T-helper 17 cell (primary cell): ENCODE results near the gene ZBTB18. TPM values are rescaled to one million over a fixed set of nuclear protein-coding genes. Genes with fewer than 3 reads are reported as not detected.
"Not testable (repeated sequence)": the region's sequence is repeated elsewhere in the genome, so short reads cannot be mapped to it uniquely, and the experiment has no call there.

ENCODE experiments used
- ATAC-seq: fragments of 150-1000 bp; cut with Tn5 transposase; 2 replicates; pipeline ENCODE4 v1.10.0; 2021; ENCODE audit warnings: mild to moderate bottlenecking, moderate library complexity
- DNase-seq, 3 donors: peaks; one replicate each; pipeline versions ENCODE4 v3.0.0 to v3.0.0-alpha.2; 2020 to 2021
- H3K9me3 ChIP-seq: one replicate; pipeline ENCODE4 v1.7.0; 2013; ENCODE audit warnings: low read length, mild to moderate bottlenecking; ENCODE audit not compliant: control insufficient read depth, poor library complexity, severe bottlenecking
- H3K27ac Mint-ChIP-seq: one replicate; pipeline ENCODE4 v1.8.0; 2022; ENCODE audit warnings: mild to moderate bottlenecking, moderate library complexity, mixed read lengths
- H3K27me3 Mint-ChIP-seq: one replicate; pipeline ENCODE4 v1.8.0; 2022; ENCODE audit warnings: mixed read lengths
- H3K36me3 Mint-ChIP-seq: one replicate; pipeline ENCODE4 v1.8.0; 2022; ENCODE audit warnings: low read depth, mixed read lengths
- H3K4me1 Mint-ChIP-seq: one replicate; pipeline ENCODE4 v1.8.0; 2022; ENCODE audit warnings: mild to moderate bottlenecking, mixed read lengths
- H3K4me3 Mint-ChIP-seq: one replicate; pipeline ENCODE4 v1.8.0; 2022; ENCODE audit warnings: mild to moderate bottlenecking, moderate library complexity, mixed read lengths
- total RNA-seq, 4 donors: library from RNA in 2 of 4; stranded (reverse) in 2 of 4; gene quantifications; one replicate each; pipeline ENCODE4 v1.2.3 and lab custom pipeline; 2022 to 2026

Gene ZBTB18
- total RNA-seq (10 to 100 TPM; 26.3 to 29.1 TPM), total RNA-seq (lab: John Stamatoyannopoulos, UW) (44.9 to 102 reads per million in 2 donors)

GRCh38 chr1:244050835-244051444, at the start of gene ZBTB18:
ZBTB18 (plus strand) TSS chr1:244051283; CDS start chr1:244051432, 149 bp downstream.
- Mint-ChIP-seq H3K27me3 (no peaks in the 10 kb centered on the region), H3K36me3 (peaks cover 2% of the 10 kb centered on the region), H3K4me3 (peak within 1 kb of the TSS; percentile 98), H3K4me1 (peaks cover 26% of the 10 kb centered on the region), H3K27ac (no peak within 1 kb of the TSS)
- no peaks in the 10 kb centered on the region for H3K9me3 ChIP-seq
- ATAC-seq (no peak), DNase-seq (no peak)

DNA sequence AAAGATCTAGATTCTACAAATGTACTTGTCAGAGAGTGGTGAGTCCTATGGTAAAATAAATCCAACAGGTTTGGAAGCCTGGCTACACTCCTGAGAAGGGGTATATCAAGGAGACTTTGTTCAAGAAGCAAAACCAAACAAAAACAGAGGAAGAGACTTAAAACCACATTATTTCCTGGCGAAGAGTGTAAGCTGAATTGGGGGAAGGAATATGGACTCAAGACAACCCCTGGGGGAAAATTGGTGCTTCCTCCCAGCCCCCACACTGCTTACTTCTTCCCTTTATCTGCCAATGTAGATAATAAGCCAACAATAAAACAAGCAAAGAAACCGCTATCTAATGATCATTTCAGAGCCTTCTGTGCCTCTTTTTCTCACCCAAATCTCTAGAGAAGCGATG, 48.4 kb upstream of the ZBTB18 start:
- H3K9me3 ChIP-seq, result no peaks in the 10 kb centered on the region
- H3K27me3 Mint-ChIP-seq, result peaks cover 5% of the 10 kb centered on the region
- H3K4me3 Mint-ChIP-seq, result peak overlapping the region; percentile 19
- ATAC-seq (peak; percentile 23), DNase-seq (no peak)
- H3K27ac Mint-ChIP-seq, result peak overlapping the region; percentile 61
- no peaks in the 10 kb centered on the region for H3K36me3 Mint-ChIP-seq
- peaks cover 21% of the 10 kb centered on the region for H3K4me1 Mint-ChIP-seq

DNA sequence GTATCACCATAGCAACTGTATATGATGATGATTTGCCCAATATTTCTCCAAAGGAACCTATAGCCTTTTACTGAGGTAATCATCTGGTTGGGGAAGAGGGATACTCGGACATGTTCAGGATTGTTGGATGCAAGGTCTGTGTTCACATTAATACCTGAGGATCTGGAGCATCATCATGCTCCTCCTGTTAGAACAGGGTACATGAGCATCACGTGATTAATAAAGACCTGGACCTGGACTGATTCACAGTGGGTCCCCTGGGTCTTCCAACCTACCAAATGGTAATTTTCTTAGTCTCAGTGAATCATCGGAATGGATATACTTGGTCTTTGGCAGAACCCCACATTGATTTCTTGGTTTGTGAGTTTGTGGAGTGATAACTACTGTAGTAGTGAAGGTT, 45.6 kb upstream of the ZBTB18 start:
- no peak overlapping the region for H3K27ac Mint-ChIP-seq
- H3K4me3 Mint-ChIP-seq, result no peak overlapping the region
- no peak for DNase-seq
- peaks cover 23% of the 10 kb centered on the region for H3K4me1 Mint-ChIP-seq
- H3K9me3 ChIP-seq, result no peaks in the 10 kb centered on the region
- no peak for ATAC-seq
- peaks cover 5% of the 10 kb centered on the region for H3K27me3 Mint-ChIP-seq
- H3K36me3 Mint-ChIP-seq, result no peaks in the 10 kb centered on the region

GRCh38 chr1:244006381-244006901, 44.6 kb upstream of the ZBTB18 start:
- Mint-ChIP-seq H3K36me3 (no peaks in the 10 kb centered on the region), H3K27me3 (peaks cover 5% of the 10 kb centered on the region), H3K4me3 (no peak overlapping the region), H3K4me1 (peaks cover 23% of the 10 kb centered on the region), H3K27ac (no peak overlapping the region)
- ATAC-seq (no peak), DNase-seq (no peak)
- no peaks in the 10 kb centered on the region for H3K9me3 ChIP-seq

DNA sequence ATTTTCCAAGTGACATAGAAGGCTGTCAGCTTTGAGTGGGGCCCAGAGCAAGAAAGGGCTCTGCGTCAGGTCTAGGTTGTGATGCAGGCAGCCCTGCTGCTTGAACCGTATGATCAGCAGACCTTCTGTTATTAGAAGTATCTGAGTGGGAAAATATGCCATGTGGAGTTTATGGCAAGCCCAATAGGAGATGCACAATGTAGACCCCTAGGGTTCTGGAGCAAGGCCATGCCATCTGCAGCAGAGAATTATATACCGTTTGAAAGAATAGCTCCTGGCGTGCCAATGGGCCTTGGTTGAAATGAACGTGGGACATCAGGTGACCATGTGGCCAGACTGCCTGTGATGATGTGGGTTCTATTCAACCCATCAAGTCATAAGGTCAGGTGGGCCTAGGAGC, 44.1 kb upstream of the ZBTB18 start:
- no peaks in the 10 kb centered on the region for H3K36me3 Mint-ChIP-seq
- ATAC-seq, result no peak
- DNase-seq, result no peak
- H3K27me3 Mint-ChIP-seq, result peaks cover 5% of the 10 kb centered on the region
- peaks cover 19% of the 10 kb centered on the region for H3K4me1 Mint-ChIP-seq
- no peaks in the 10 kb centered on the region for H3K9me3 ChIP-seq
- no peak overlapping the region for H3K4me3 Mint-ChIP-seq
- H3K27ac Mint-ChIP-seq, result no peak overlapping the region

DNA sequence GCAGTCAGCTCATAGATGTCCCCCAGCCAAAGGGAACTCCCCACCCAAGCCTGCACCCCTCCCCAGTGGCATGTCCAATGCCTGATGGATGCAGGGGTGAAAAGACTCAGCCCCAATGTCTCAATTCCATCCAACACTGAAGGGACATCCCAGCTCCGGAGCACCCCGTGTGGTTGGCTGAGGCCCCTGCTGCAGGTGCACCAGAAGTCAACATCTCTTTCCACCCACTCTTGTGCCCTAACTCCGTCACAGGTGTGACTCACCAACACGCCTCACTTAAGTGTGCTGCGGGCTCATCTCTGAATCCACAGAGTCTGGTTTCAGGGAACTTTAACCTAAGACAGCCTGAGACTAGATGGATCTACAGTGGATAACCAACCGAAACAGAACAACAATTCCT, 40.9 kb upstream of the ZBTB18 start:
- no peaks in the 10 kb centered on the region for H3K36me3 Mint-ChIP-seq
- ATAC-seq (peak; percentile 80), DNase-seq (no peak)
- H3K4me1 Mint-ChIP-seq, result peaks cover 3% of the 10 kb centered on the region
- no peak overlapping the region for H3K4me3 Mint-ChIP-seq
- H3K27ac Mint-ChIP-seq, result no peak overlapping the region
- H3K27me3 Mint-ChIP-seq, result peaks cover 11% of the 10 kb centered on the region
- no peaks in the 10 kb centered on the region for H3K9me3 ChIP-seq

DNA sequence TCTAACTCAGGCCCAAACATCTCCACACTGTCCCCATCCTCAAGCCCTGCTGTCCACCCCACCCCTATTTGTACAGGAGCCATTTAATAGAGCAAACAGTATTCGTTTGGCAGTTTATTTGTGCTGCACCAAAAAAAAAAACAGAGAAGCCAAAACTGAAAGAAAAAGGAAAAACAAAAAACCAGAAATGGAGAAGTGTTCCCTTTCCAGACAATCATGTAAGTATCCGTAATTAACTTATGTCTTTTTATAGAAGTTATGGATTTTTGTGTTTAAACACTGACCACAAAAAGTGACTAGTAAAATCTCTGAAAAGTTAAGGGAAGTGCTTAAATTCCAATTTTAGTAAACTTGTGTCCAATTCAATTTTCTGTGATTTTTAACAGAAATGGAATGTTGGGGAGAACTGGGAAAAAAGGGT, 40.4 kb upstream of the ZBTB18 start:
- Mint-ChIP-seq H3K27ac (no peak overlapping the region), H3K4me3 (no peak overlapping the region), H3K36me3 (no peaks in the 10 kb centered on the region), H3K27me3 (peaks cover 11% of the 10 kb centered on the region), H3K4me1 (peaks cover 3% of the 10 kb centered on the region)
- DNase-seq (no peak), ATAC-seq (no peak)
- H3K9me3 ChIP-seq, result no peaks in the 10 kb centered on the region

DNA sequence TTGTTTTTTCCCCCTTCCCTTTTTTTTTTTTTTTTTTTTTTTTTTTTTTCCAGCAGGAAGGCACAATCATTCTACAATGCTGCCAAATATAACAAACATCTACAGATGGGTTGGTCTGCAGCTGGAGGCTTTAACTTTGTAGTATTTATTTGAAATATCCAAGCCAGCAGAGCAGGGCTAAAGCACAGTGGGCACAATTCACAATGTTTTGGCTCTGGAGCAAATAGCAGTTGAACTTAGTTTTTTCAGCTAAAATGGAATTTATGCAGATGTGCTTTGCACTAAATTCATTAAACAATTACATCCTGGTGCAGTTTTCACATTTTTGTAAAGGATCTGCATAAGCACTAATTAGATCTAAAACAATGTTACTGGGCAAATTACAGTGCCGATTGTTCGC, 39.8 kb upstream of the ZBTB18 start:
- no peak overlapping the region for H3K4me3 Mint-ChIP-seq
- H3K27me3 Mint-ChIP-seq, result peaks cover 11% of the 10 kb centered on the region
- no peaks in the 10 kb centered on the region for H3K36me3 Mint-ChIP-seq
- DNase-seq, result no peak
- no peak overlapping the region for H3K27ac Mint-ChIP-seq
- H3K9me3 ChIP-seq, result no peaks in the 10 kb centered on the region
- ATAC-seq, result no peak
- peaks cover 3% of the 10 kb centered on the region for H3K4me1 Mint-ChIP-seq

DNA sequence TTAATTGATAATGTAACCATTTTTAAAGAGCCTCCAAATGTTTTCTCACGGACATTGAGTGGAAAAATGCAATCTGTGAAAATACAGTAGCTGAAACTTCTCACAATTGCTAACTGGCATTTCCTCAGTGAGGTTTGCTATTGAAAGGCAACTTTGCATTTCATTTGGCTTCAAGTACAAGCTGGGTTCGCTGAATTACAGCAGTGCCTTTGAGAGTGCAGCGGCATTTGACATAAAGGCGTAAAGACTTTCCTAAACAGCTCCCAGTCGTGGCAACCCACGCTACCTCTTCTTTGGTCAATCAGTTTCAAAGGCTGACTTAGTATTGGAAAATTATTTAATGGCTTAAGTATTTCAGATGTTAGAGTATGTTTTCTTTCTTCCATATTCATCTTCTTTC, 39.3 kb upstream of the ZBTB18 start:
- no peaks in the 10 kb centered on the region for H3K36me3 Mint-ChIP-seq
- H3K4me3 Mint-ChIP-seq, result no peak overlapping the region
- H3K4me1 Mint-ChIP-seq, result peaks cover 3% of the 10 kb centered on the region
- no peak for DNase-seq
- H3K27me3 Mint-ChIP-seq, result peaks cover 11% of the 10 kb centered on the region
- H3K9me3 ChIP-seq, result no peaks in the 10 kb centered on the region
- no peak for ATAC-seq
- no peak overlapping the region for H3K27ac Mint-ChIP-seq

DNA sequence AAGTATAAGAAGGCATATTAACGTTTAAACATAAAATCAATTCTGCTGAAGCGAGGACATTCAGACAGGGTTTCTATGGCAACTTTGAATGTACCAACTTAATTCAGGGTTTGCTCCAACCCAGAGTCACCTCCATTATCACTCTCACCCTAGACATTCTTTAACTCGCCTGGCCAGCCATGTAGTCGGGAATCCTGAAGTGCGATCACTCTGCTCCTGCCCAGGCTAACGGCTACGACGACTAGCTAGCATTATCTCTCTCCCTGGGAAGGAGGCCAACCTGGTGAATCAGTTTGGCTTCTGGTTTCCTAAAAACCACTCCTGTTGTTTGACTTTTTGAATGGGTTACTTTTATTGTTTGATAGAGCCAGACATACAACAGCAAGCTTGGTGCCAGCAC, 38.9 kb upstream of the ZBTB18 start:
- Mint-ChIP-seq H3K36me3 (no peaks in the 10 kb centered on the region), H3K27ac (no peak overlapping the region)

DNA sequence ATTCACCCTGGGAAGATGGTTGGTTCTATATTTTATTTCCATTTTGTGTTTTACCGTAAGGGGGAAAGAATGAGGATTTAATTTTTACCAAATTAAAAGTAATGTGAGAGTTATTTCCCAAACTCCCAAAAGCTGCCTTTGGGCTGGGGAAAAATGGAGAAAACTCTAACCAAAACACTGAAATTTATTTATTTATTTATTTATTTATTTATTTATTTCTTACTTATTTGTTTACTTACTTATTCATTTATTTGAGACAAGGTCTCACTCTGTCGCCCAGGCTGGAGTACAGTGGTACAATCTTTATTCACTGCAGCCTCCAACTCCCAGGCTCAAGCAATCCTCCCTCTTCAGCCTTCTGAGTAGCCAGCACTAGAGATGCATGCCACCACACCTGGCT, 38.0 kb upstream of the ZBTB18 start:
- ATAC-seq (no peak), DNase-seq (no peak)
- H3K9me3 ChIP-seq, result no peaks in the 10 kb centered on the region
- peaks cover 2% of the 10 kb centered on the region for H3K36me3 Mint-ChIP-seq
- H3K27me3 Mint-ChIP-seq, result peaks cover 6% of the 10 kb centered on the region
- no peak overlapping the region for H3K4me3 Mint-ChIP-seq
- H3K27ac Mint-ChIP-seq, result no peak overlapping the region
- H3K4me1 Mint-ChIP-seq, result peaks cover 3% of the 10 kb centered on the region

More for the DNA sequence above, 38.9 kb upstream of the ZBTB18 start:
- H3K4me1 Mint-ChIP-seq, result peaks cover 3% of the 10 kb centered on the region
- DNase-seq, result no peak
- ATAC-seq, result no peak
- no peaks in the 10 kb centered on the region for H3K9me3 ChIP-seq
- H3K4me3 Mint-ChIP-seq, result no peak overlapping the region
- peaks cover 9% of the 10 kb centered on the region for H3K27me3 Mint-ChIP-seq

DNA sequence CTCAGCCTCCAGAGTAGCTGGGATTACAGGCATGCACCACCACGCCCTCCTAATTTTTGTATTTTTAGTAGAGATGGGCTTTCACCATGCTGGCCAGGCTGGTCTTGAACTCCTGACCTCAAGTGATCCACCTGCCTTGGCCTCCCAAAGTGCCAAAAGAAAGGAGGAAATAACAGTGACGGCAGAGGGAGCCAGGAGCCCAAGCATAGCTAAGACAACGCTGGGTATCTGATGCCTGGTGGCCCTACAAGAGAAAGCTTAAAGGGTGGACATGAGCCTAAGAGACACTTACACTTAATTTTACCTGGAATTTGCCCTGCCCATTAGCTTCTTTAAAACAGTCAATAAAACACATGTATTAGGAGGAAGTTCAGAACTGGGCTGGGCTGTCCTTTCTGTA, 36.2 kb upstream of the ZBTB18 start:
- not testable (repeated sequence) for H3K9me3 ChIP-seq, H3K27me3 Mint-ChIP-seq, H3K4me1 Mint-ChIP-seq, DNase-seq, H3K27ac Mint-ChIP-seq, H3K36me3 Mint-ChIP-seq, ATAC-seq, H3K4me3 Mint-ChIP-seq

- no peaks in the 10 kb centered on the region for H3K9me3 ChIP-seq
- DNase-seq, result no peak
- Mint-ChIP-seq H3K4me1 (no peaks in the 10 kb centered on the region), H3K27ac (no peak overlapping the region), H3K27me3 (peaks cover 22% of the 10 kb centered on the region), H3K36me3 (peaks cover 2% of the 10 kb centered on the region), H3K4me3 (no peak overlapping the region)
- ATAC-seq, result no peak
These were observed 31.0 kb upstream of the ZBTB18 start for GRCh38 chr1:244019982-244020485.

GRCh38 chr1:244021427-244021826, 29.7 kb upstream of the ZBTB18 start:
- no peaks in the 10 kb centered on the region for H3K4me1 Mint-ChIP-seq
- no peak overlapping the region for H3K4me3 Mint-ChIP-seq
- no peak for DNase-seq
- no peak overlapping the region for H3K27ac Mint-ChIP-seq
- ATAC-seq, result no peak
- no peaks in the 10 kb centered on the region for H3K9me3 ChIP-seq
- H3K36me3 Mint-ChIP-seq, result peaks cover 2% of the 10 kb centered on the region
- peaks cover 29% of the 10 kb centered on the region for H3K27me3 Mint-ChIP-seq
